GM12865 (cell line): ENCODE results near the gene C18orf32.
"Not testable (repeated sequence)": the region's sequence is repeated elsewhere in the genome, so short reads cannot be mapped to it uniquely, and the experiment has no call there.

ENCODE experiments used
- DNase-seq: peaks from one replicate; pipeline ENCODE4 v3.0.0; 2010; ENCODE audit warnings: low read depth
- H3K4me3 ChIP-seq: 2 replicates; pipeline ENCODE4 v1.5.1; 2011; ENCODE audit warnings: mild to moderate bottlenecking, low read depth, low read length, control low read depth
- TF ChIP-seq, protein P1 (sequence below): IDR thresholded peaks from 2 replicates; pipeline ENCODE4 v1.5.1; 2011; ENCODE audit warnings: low read length, control low read depth, low read depth, inconsistent platforms; ENCODE audit not compliant: insufficient read depth; ENCODE audit errors: missing control alignments

Gene C18orf32

DNA sequence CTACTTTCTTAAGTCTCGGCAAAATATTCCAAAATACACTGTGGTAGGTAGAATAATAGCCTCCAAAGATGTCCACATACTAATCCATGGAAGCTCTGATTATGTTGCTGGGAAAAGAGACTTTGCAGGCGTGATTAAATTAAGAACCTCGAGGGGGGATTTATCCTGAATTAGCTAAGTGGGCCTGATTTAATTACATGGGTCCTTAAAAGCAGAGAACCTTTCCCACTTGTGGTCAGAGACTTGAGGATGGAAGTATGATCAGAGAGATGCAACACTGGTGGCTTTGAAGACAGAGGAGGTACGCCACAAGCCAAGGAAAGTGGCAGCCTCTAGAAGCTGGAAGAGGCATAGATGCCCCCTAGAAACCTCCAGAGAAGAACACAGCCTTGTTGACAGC is 29.4 kb downstream of the C18orf32 start:
- TF ChIP-seq, protein P1, sequence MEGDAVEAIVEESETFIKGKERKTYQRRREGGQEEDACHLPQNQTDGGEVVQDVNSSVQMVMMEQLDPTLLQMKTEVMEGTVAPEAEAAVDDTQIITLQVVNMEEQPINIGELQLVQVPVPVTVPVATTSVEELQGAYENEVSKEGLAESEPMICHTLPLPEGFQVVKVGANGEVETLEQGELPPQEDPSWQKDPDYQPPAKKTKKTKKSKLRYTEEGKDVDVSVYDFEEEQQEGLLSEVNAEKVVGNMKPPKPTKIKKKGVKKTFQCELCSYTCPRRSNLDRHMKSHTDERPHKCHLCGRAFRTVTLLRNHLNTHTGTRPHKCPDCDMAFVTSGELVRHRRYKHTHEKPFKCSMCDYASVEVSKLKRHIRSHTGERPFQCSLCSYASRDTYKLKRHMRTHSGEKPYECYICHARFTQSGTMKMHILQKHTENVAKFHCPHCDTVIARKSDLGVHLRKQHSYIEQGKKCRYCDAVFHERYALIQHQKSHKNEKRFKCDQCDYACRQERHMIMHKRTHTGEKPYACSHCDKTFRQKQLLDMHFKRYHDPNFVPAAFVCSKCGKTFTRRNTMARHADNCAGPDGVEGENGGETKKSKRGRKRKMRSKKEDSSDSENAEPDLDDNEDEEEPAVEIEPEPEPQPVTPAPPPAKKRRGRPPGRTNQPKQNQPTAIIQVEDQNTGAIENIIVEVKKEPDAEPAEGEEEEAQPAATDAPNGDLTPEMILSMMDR = no peak
- DNase-seq = no peak
- H3K4me3 ChIP-seq = no peak overlapping the region

DNA sequence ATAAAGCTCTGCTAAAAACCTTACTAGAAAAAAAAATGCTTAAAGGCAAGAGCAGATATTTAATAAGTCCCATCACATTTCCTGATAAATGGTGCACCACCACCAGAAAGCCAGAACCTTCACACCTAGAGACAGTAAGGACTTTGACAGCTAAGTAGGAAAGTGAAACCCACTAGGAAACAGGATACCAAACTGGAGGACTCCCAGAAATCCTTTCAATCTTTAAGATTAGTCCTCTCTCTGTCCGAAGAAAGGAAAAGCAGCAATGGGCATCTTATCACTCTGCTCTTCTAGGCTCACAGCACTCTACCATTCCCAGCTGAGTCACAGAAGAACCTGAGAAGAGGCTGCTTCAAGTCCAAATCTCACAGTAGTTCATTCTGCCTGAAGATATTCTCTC is 30.2 kb downstream of the C18orf32 start:
- TF ChIP-seq, protein P1 = no peak
- DNase-seq = no peak
- no peak overlapping the region for H3K4me3 ChIP-seq

DNA sequence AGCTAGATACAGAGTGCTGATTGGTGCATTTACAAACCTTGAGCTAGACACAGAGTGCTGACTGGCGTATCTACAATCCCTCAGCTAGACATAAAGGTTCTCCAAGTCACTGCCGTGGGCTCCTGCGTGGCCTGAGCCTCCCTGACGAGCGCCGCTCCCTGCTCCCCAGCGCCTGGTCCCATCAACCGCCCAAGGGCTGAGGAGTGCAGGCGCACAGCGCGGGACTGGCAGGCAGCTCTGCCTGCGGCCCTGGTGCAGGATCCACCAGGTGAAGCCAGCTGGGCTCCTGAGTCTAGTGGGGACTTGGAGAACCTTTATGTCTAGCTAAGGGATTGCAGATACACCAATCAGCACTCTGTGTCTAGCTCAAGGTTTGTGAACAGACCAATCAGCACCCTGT is 34.5 kb downstream of the C18orf32 start:
- not testable (repeated sequence) for H3K4me3 ChIP-seq, DNase-seq

DNA sequence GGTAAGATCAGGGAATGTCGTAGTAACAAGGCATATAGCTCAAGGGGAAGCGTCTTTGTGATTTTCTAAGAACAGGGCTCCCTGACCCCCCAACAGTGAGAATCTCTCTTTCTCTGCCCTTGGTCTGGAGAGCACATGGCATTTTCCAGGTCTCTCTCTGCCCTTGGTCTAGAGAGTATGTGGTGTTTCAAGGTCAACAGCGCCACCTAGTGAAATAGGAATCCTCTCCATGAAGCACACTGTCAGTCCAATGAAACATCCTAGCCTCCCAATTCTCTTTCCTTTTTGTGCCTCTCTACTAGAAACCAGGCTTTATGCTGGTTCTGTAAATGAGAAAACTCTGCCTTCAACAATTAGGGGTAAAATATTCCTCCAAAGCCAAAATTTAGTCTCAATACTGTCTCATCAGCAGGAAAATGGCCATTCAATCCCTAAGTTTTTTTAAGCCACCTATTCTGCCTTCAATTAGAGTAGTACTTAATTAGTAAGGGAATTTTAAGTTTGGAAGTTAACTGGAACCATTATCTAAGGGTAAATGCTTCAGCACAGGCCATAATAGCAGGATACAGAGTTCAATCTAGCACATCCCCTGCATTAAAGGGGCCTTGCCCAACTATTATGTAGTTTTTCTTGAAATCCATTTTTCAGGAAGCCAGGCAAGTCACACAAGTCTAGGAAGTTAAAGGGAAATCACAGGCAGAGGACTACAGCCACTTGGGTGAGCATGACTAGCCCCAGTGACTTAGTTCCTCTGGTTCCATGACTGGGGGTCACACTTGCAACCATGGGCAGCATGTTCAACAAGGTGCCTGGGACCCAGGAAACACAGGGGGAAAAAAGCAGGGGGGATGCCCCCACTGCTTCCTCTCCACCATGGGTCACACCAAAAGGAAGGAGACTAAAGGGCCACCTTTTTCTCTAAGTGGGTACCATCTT is 39.0 kb downstream of the C18orf32 start:
- peak; percentile 73 for DNase-seq
- TF ChIP-seq, protein P1 = peak; percentile 60
- H3K4me3 ChIP-seq = no peak overlapping the region

DNA sequence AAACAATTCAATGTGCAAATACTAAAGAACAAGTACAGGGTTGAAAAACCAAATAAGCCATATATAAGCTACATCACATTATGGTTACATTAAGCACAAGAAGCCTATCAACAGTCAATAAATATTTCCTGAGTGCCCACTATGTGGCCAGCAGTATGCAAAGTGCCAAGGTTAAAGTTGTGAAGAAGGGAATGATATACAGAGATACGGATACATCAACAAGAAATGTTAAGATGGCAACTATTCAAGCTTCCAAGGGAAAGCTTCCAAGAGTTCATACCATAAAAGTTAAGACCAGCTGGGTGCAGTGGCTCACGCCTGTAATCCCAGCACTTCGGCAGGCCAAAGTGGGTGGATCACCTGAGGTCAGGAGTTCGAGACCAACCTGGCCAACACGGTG is 40.6 kb downstream of the C18orf32 start:
- TF ChIP-seq, protein P1 = no peak
- no peak overlapping the region for H3K4me3 ChIP-seq
- DNase-seq = no peak

DNA sequence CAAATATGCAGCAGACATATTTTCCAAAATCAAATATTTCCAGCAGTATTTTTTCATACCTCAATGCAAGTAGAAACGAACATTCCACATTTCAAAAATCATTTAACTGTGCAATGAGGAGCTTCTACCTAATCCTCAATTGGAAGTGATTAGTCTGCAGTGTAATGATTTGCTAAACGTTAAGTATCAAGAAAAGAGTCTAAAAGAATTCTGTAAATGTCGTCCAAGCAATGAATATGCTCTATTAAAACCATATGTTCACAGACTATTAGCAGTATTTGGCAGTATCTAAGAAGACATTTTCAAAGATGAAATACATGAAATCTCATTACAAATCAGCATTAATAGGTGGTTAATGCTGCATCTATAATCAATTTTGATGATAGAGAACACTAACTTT is 42.5 kb downstream of the C18orf32 start:
- TF ChIP-seq, protein P1 = no peak
- no peak for DNase-seq
- no peak overlapping the region for H3K4me3 ChIP-seq

DNA sequence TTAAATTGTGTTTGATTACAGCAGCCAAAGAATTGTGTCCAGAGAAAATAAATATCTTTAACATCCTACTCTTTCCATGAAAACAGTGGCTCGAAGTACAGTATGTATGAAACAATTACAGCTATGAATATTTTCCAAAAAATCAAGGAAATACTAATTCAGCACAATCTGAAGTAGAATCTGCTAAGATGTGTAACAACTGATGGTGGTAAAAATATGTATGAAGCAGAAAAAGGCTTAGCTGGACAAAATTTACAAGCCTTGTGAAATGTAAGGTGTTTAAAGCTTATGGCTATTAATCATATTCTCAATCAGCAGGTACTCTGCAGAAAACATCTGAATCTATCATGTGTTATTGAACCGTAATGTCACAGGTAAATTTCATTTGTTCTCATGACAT is 43.2 kb downstream of the C18orf32 start:
- TF ChIP-seq, protein P1 = no peak
- DNase-seq = no peak
- H3K4me3 ChIP-seq = no peak overlapping the region
